HepG2 (cell line): Measurements from ENCODE around the gene HOXC10. TPM values are rescaled to one million over a fixed set of nuclear protein-coding genes. Genes with fewer than 3 reads are reported as not detected.

Experiments
- ATAC-seq: fragments of 200-7000 bp; cut with Tn5 transposase; 3 replicates; pipeline ENCODE4 v1.9.1; 2020; ENCODE audit warnings: mild to moderate bottlenecking, moderate library complexity
- BruUV-seq: library from RNA; stranded (reverse); fragments of 400-500 nt; replicated peaks from 2 replicates; lab custom pipeline; 2021; lab: Mats Ljungman, UMichigan
- CTCF ChIA-PET: fragments of 300-600 bp; formaldehyde crosslinking; extraction: SDS; loops from one replicate; lab custom pipeline; 2021; ENCODE audit warnings: low total read pairs, inconsistent platforms, low intra/inter-chr PET ratio; lab: Yijun Ruan, JAX
- POLR2A ChIA-PET: fragments of 350-600 bp; sonication (Branson Sonifier 250); formaldehyde crosslinking; loops from one replicate; lab custom pipeline; 2020; ENCODE audit warnings: antibody characterized with exemption, inconsistent platforms; lab: Yijun Ruan, JAX
- DNase-seq: peaks from one replicate; pipeline ENCODE4 v3.0.0-alpha.2; 2015; ENCODE audit warnings: low spot score
- FAIRE-seq: peaks from 3 replicates; lab custom pipeline; 2011; peaks lifted over from hg19 to GRCh38; lab: Jason Lieb, UNC
- H2AFZ ChIP-seq: one replicate; pipeline ENCODE4 v1.6.1; 2011; ENCODE audit warnings: low read length, inconsistent platforms
- H3K27ac ChIP-seq: fragments of 300-600 bp; 3 replicates; pipeline ENCODE4 v1.8.0; 2011; ENCODE audit warnings: mixed run types, mild to moderate bottlenecking, mixed read lengths, low read length, inconsistent platforms; ENCODE audit not compliant: insufficient read depth; ENCODE audit errors: extremely low read length
- H3K27me3 ChIP-seq, 2 experiments: fragments of 200-600 bp in 1 of 2; 2 replicates in 1 of 2; 3 replicates in 1 of 2; pipeline versions ENCODE4 v1.6.0 to v1.8.0; 2011; ENCODE audit warnings: low read length in 2 of 2, mild to moderate bottlenecking in 2 of 2, moderate library complexity in 2 of 2, inconsistent platforms in 1 of 2; ENCODE audit not compliant: insufficient read depth in 2 of 2, control insufficient read depth in 1 of 2
- H3K36me3 ChIP-seq, 2 experiments: fragments of 200-600 bp in 1 of 2; replicated peaks in 1 of 2; 2 replicates in 1 of 2; 3 replicates in 1 of 2; pipeline versions ENCODE4 v1.5.1 to v1.8.0; 2011; ENCODE audit warnings: low read length in 2 of 2, inconsistent platforms in 1 of 2; ENCODE audit not compliant: insufficient read depth in 2 of 2, control insufficient read depth in 1 of 2
- H3K4me1 ChIP-seq: 2 replicates; pipeline ENCODE4 v1.5.1; 2012; ENCODE audit warnings: low read length, inconsistent platforms; ENCODE audit not compliant: insufficient read depth
- H3K4me2 ChIP-seq: 2 replicates; pipeline ENCODE4 v1.6.0; 2011; ENCODE audit warnings: low read depth, low read length, inconsistent platforms
- H3K4me3 ChIP-seq, 3 experiments: fragments of 200-600 bp in 1 of 3; sonication (generic), shearing (Covaris generic) in 1 of 3; replicated peaks in 1 of 3; 2 replicates each; pipeline ENCODE4 v1.5.1; 2011 to 2016; ENCODE audit warnings: low read length in 3 of 3, inconsistent platforms in 2 of 3, low read depth in 2 of 3, mild to moderate bottlenecking in 2 of 3, control low read depth in 1 of 3, mixed read lengths in 1 of 3; ENCODE audit not compliant: insufficient read depth in 1 of 3
- H3K79me2 ChIP-seq: one replicate; pipeline ENCODE4 v1.6.1; 2011; ENCODE audit warnings: low read length, inconsistent platforms; ENCODE audit not compliant: insufficient read depth
- H3K9ac ChIP-seq: 2 replicates; pipeline ENCODE4 v1.6.0; 2011; ENCODE audit warnings: mild to moderate bottlenecking, low read depth, low read length, inconsistent platforms; ENCODE audit not compliant: insufficient read depth
- H3K9me3 ChIP-seq: 2 replicates; pipeline ENCODE4 v1.5.1; 2012; ENCODE audit warnings: mild to moderate bottlenecking, low read length
- H4K20me1 ChIP-seq: 2 replicates; pipeline ENCODE4 v1.6.0; 2011; ENCODE audit warnings: inconsistent platforms, mild to moderate bottlenecking, low read length, moderate library complexity; ENCODE audit not compliant: insufficient read depth
- ATM ChIP-seq: fragments of 450-650 bp; IDR thresholded peaks from 2 replicates; pipeline ENCODE4 v1.7.1; 2017; ENCODE audit warnings: mild to moderate bottlenecking, borderline replicate concordance
- NFIC ChIP-seq: IDR thresholded peaks from 2 replicates; pipeline ENCODE4 v1.6.1; 2012; ENCODE audit warnings: mild to moderate bottlenecking, low read length, inconsistent platforms
- PAF1 ChIP-seq: IDR thresholded peaks from 2 replicates; pipeline ENCODE4 v1.6.1; 2016; ENCODE audit warnings: missing genetic modification reagents, missing compliant biosample characterization
- SMYD3 ChIP-seq: sonication (generic); formaldehyde crosslinking; IDR thresholded peaks from 2 replicates; pipeline ENCODE4 v1.8.1; 2023; ENCODE audit warnings: mild to moderate bottlenecking, missing genetic modification reagents
- ZNF235 ChIP-seq: sonication (generic); formaldehyde crosslinking; IDR thresholded peaks from 2 replicates; pipeline ENCODE4 v1.8.1; 2023; ENCODE audit warnings: mild to moderate bottlenecking, missing genetic modification reagents, borderline replicate concordance
- ZNF567 ChIP-seq: sonication (generic); formaldehyde crosslinking; IDR thresholded peaks from 2 replicates; pipeline ENCODE4 v1.8.1; 2023; ENCODE audit warnings: mild to moderate bottlenecking, missing genetic modification reagents, borderline replicate concordance
- WGBS: methylation state at CpG from one replicate; pipeline ENCODE4 v1.1.6; 2017; ENCODE audit warnings: low lambda C conversion rate; 5-methylcytosine and 5-hydroxymethylcytosine counted together
- in situ Hi-C: cut with HindIII; loops from 2 replicates; pipeline ENCODE4 v1.10.0; 2017; ENCODE audit warnings: low pct_unique_long_range_greater_than_20kb; ENCODE audit not compliant: extremely low pct_ligation_motif_present
- intact Hi-C: fragments of 100-400 bp; cut with micrococcal nuclease; formaldehyde crosslinking; loops from one replicate; pipeline ENCODE4 v1.10.0; 2022; ENCODE audit not compliant: unreplicated experiment
- polyA plus RNA-seq, 8 experiments: library from polyadenylated mRNA; depleted of rRNA in 3 of 8; stranded (reverse) in 7 of 8; unstranded in 1 of 8; fragments of >200 nt; fragmentation: Illumina TruSeq in 4 of 8; extraction: Trizol in 4 of 8; gene quantifications; 2 replicates each; pipeline versions ENCODE4 v1.2.1 to v1.2.3, GENCODE V29; 2011 to 2016; ENCODE audit warnings: low read depth in 4 of 8, missing spikeins in 1 of 8, mixed read lengths in 1 of 8; ENCODE audit not compliant: insufficient read depth in 1 of 8
- total RNA-seq, 5 experiments: library from RNA; depleted of rRNA; stranded (reverse); fragments of >200 nt; fragmentation: Illumina TruSeq; extraction: Trizol; gene quantifications; 2 replicates each; pipeline ENCODE4 v1.2.3, GENCODE V29; 2016; ENCODE audit warnings: low read depth in 1 of 5
- TF ChIP-seq, protein P1 (sequence below): sonication (generic); formaldehyde crosslinking; IDR thresholded peaks from 2 replicates; pipeline ENCODE4 v1.5.1; 2020; ENCODE audit warnings: mild to moderate bottlenecking, missing genetic modification reagents, moderate library complexity
- TF ChIP-seq, protein P2 (sequence below): sonication (generic); formaldehyde crosslinking; IDR thresholded peaks from 2 replicates; pipeline ENCODE4 v1.5.1; 2020; ENCODE audit warnings: missing genetic modification reagents, mild to moderate bottlenecking, borderline replicate concordance
- TF ChIP-seq, protein P3 (sequence below): sonication (generic); formaldehyde crosslinking; IDR thresholded peaks from 2 replicates; pipeline ENCODE4 v1.5.0; 2020; ENCODE audit warnings: mild to moderate bottlenecking, missing genetic modification reagents

HOXC10 gene
- total and polyA plus RNA-seq, 2 of the 13 experiments (the other 11 are each of a cell fraction or from before 2014, with no cell fraction given): not detected

- no peak for TF ChIP-seq SMYD3 (CRISPR knock-in tag)
- no peak for TF ChIP-seq PAF1 (CRISPR knock-in tag)
- TF ChIP-seq, protein P1, sequence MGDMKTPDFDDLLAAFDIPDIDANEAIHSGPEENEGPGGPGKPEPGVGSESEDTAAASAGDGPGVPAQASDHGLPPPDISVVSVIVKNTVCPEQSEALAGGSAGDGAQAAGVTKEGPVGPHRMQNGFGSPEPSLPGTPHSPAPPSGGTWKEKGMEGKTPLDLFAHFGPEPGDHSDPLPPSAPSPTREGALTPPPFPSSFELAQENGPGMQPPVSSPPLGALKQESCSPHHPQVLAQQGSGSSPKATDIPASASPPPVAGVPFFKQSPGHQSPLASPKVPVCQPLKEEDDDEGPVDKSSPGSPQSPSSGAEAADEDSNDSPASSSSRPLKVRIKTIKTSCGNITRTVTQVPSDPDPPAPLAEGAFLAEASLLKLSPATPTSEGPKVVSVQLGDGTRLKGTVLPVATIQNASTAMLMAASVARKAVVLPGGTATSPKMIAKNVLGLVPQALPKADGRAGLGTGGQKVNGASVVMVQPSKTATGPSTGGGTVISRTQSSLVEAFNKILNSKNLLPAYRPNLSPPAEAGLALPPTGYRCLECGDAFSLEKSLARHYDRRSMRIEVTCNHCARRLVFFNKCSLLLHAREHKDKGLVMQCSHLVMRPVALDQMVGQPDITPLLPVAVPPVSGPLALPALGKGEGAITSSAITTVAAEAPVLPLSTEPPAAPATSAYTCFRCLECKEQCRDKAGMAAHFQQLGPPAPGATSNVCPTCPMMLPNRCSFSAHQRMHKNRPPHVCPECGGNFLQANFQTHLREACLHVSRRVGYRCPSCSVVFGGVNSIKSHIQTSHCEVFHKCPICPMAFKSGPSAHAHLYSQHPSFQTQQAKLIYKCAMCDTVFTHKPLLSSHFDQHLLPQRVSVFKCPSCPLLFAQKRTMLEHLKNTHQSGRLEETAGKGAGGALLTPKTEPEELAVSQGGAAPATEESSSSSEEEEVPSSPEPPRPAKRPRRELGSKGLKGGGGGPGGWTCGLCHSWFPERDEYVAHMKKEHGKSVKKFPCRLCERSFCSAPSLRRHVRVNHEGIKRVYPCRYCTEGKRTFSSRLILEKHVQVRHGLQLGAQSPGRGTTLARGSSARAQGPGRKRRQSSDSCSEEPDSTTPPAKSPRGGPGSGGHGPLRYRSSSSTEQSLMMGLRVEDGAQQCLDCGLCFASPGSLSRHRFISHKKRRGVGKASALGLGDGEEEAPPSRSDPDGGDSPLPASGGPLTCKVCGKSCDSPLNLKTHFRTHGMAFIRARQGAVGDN (CRISPR knock-in tag): peak; percentile 25; the same call in 1 of the 2 replicates
Measured at GRCh38 chr12:53939141-53940108, 45.5 kb upstream of the HOXC10 start (continued).

- no peak for DNase-seq
- ChIA-PET CTCF (no interaction called here), POLR2A (no interaction called here)
- Histone ChIP-seq H3K27ac (no peak overlapping the region), H3K4me1 (no peaks in the 10 kb centered on the region), H3K4me3 (no peak overlapping the region), H3K36me3 (no peaks in the 10 kb centered on the region), H4K20me1 (no peaks in the 10 kb centered on the region), H3K9ac (no peak overlapping the region), H3K79me2 (no peaks in the 10 kb centered on the region), H3K4me2 (no peak overlapping the region), H2AFZ (no peak overlapping the region), H3K9me3 (no peaks in the 10 kb centered on the region), H3K27me3 (peaks cover 11 to 88% of the 10 kb centered on the region in 2 experiments)
- no TSS peak for BruUV-seq
- no peak for ATAC-seq
- in situ Hi-C loops: loop anchor here (25.0 kb wide), 1 partner anchor 153 kb away; no protein-coding TSS in a partner anchor
- TF ChIP-seq ZNF567 (CRISPR knock-in tag) (no peak), NFIC (no peak), ZNF235 (CRISPR knock-in tag) (no peak), ATM (no peak)
- TF ChIP-seq, protein P2, sequence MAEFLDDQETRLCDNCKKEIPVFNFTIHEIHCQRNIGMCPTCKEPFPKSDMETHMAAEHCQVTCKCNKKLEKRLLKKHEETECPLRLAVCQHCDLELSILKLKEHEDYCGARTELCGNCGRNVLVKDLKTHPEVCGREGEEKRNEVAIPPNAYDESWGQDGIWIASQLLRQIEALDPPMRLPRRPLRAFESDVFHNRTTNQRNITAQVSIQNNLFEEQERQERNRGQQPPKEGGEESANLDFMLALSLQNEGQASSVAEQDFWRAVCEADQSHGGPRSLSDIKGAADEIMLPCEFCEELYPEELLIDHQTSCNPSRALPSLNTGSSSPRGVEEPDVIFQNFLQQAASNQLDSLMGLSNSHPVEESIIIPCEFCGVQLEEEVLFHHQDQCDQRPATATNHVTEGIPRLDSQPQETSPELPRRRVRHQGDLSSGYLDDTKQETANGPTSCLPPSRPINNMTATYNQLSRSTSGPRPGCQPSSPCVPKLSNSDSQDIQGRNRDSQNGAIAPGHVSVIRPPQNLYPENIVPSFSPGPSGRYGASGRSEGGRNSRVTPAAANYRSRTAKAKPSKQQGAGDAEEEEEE (CRISPR knock-in tag): no peak
- TF ChIP-seq, protein P3, sequence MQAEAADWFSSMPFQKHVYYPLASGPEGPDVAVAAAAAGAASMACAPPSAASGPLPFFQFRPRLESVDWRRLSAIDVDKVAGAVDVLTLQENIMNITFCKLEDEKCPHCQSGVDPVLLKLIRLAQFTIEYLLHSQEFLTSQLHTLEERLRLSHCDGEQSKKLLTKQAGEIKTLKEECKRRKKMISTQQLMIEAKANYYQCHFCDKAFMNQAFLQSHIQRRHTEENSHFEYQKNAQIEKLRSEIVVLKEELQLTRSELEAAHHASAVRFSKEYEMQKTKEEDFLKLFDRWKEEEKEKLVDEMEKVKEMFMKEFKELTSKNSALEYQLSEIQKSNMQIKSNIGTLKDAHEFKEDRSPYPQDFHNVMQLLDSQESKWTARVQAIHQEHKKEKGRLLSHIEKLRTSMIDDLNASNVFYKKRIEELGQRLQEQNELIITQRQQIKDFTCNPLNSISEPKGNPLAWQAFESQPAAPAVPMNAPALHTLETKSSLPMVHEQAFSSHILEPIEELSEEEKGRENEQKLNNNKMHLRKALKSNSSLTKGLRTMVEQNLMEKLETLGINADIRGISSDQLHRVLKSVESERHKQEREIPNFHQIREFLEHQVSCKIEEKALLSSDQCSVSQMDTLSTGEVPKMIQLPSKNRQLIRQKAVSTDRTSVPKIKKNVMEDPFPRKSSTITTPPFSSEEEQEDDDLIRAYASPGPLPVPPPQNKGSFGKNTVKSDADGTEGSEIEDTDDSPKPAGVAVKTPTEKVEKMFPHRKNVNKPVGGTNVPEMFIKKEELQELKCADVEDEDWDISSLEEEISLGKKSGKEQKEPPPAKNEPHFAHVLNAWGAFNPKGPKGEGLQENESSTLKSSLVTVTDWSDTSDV (CRISPR knock-in tag): no peak
- FAIRE-seq: no peak
- intact Hi-C loops: no loop called here
- 6% methylated on average over 7 of the region's 9 CpGs for WGBS
Measured at GRCh38 chr12:53940443-53941014, 44.4 kb upstream of the HOXC10 start.
